ENCODE data around the gene HOOK2. TPM values are rescaled to one million over a fixed set of nuclear protein-coding genes. Genes with fewer than 3 reads are reported as not detected.

The HOOK2 gene
- total and polyA plus RNA-seq, 2 of the 13 experiments (the other 11 are each of a cell fraction or from before 2014, with no cell fraction given): 9.2 to 12.9 TPM

- TF ChIP-seq TEF (CRISPR knock-in tag; IDR thresholded peaks at IDR 0.05): no peak
- 0 out of 2 replicates have a peak, but pooled peaks have one; percentile 24 for TF ChIP-seq SSRP1 (CRISPR knock-in tag; IDR thresholded peaks at IDR 0.05)
- peak; percentile 13 for TF ChIP-seq SKI (IDR thresholded peaks at IDR 0.05; ENCODE audit: partially characterized antibody)
- peak; percentile 58; the same call in 1 of the 2 replicates for TF ChIP-seq ZNF17 (CRISPR knock-in tag; IDR thresholded peaks at IDR 0.05)
- 0 out of 2 replicates have a peak, but pooled peaks have one; percentile 43 for TF ChIP-seq ZBTB42 (CRISPR knock-in tag; IDR thresholded peaks at IDR 0.05)
- 0 out of 2 replicates have a peak, but pooled peaks have one; percentile 7 for TF ChIP-seq RBFOX2 (IDR thresholded peaks at IDR 0.05; ENCODE audit: low read depth, low read length)
- TF ChIP-seq SALL1 (CRISPR knock-in tag; IDR thresholded peaks at IDR 0.05): peak; percentile 34; the same call in 1 of the 2 replicates
- peak; percentile 46; the same call in 1 of the 2 replicates for TF ChIP-seq ZNF768 (CRISPR knock-in tag; IDR thresholded peaks at IDR 0.05)
- 0 out of 2 replicates have a peak, but pooled peaks have one; percentile 51 for TF ChIP-seq ZNF569 (CRISPR knock-in tag; IDR thresholded peaks at IDR 0.05; ENCODE audit: borderline replicate concordance)
- peak; percentile 46; the same call in 1 of the 2 replicates for TF ChIP-seq THAP11 (CRISPR knock-in tag; IDR thresholded peaks at IDR 0.05)
- TF ChIP-seq NR2F2 (IDR thresholded peaks at IDR 0.05; ENCODE audit: borderline replicate concordance, low read depth): no peak
- no peak for TF ChIP-seq KDM4B (CRISPR knock-in tag; IDR thresholded peaks at IDR 0.05)
- TF ChIP-seq CHCHD3 (CRISPR knock-in tag; IDR thresholded peaks at IDR 0.05): no peak
- no peak for TF ChIP-seq CREB1 (IDR thresholded peaks at IDR 0.05)
- TF ChIP-seq CREB1 (CRISPR knock-in tag; IDR thresholded peaks at IDR 0.05): peak; percentile 44; the same call in 1 of the 2 replicates
- TF ChIP-seq REL (CRISPR knock-in tag; conservative IDR thresholded peaks at IDR 0.05): 0 out of 2 replicates have a peak, but pooled peaks have one; percentile 22
- no peak for TF ChIP-seq ZNF678 (CRISPR knock-in tag; IDR thresholded peaks at IDR 0.05)
- TF ChIP-seq MAX (IDR thresholded peaks at IDR 0.05): peak; percentile 43; the same call in 1 of the 2 replicates
- TF ChIP-seq YEATS2 (CRISPR knock-in tag; IDR thresholded peaks at IDR 0.05; ENCODE audit: borderline replicate concordance): 0 out of 2 replicates have a peak, but pooled peaks have one; percentile 25
- TF ChIP-seq KDM2A (CRISPR knock-in tag; IDR thresholded peaks at IDR 0.05; ENCODE audit: borderline replicate concordance, low read depth): 0 out of 2 replicates have a peak, but pooled peaks have one; percentile 67
- TF ChIP-seq GFI1 (CRISPR knock-in tag; IDR thresholded peaks at IDR 0.05; ENCODE audit: borderline replicate concordance): 0 out of 2 replicates have a peak, but pooled peaks have one; percentile 26
- peak; percentile 51; the same call in 1 of the 2 replicates for TF ChIP-seq ZNF687 (CRISPR knock-in tag; IDR thresholded peaks at IDR 0.05)
- peak; percentile 51; the same call in 1 of the 2 replicates for TF ChIP-seq TARDBP (CRISPR knock-in tag; IDR thresholded peaks at IDR 0.05)
- TF ChIP-seq SMC3 (IDR thresholded peaks at IDR 0.05; ENCODE audit: low read length): peak; percentile 40; the same call in 1 of the 2 replicates
Observed at GRCh38 chr19:12777217-12778016, 2.1 kb upstream of the HOOK2 start (continued).

Data from HepG2 (cell line).